Inferior parietal cortex (tissue), 1 donor: ENCODE data around the gene SFXN5.
"Not testable (repeated sequence)": the region's sequence is repeated elsewhere in the genome, so short reads cannot be mapped to it uniquely, and the experiment has no call there.

Experiments
- DNase-seq: peaks from one replicate; pipeline ENCODE4 v3.0.0-alpha.2; 2016; ENCODE audit errors: extremely low spot score

The SFXN5 gene

DNA sequence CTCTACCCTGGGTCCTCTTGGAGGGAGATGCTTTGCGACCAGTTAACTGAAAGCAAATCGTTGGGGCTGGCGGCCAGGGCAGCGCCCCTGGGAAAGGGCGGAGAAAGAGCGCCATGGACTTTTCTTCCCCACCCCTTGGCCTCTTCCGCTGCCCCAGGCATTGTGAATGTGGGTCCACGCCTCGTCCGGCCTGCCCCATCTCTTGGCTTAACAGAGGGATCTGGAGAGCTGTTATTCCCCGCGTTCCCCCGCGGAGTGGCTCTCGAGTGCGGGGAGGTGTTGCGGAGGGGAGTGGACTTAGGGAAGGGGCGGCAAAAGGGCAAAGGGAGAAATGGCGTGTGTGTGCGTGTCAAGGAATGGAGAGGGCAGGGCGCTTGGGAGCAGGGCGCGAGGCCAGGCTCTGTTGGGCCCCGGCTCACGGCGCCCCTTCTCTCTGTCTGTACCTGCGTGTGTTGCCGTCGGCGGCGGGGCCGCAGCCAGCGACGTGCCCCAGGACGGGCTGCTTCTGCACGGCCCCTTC lies 147.6 kb downstream of the SFXN5 start:
- DNase-seq: no peak

DNA sequence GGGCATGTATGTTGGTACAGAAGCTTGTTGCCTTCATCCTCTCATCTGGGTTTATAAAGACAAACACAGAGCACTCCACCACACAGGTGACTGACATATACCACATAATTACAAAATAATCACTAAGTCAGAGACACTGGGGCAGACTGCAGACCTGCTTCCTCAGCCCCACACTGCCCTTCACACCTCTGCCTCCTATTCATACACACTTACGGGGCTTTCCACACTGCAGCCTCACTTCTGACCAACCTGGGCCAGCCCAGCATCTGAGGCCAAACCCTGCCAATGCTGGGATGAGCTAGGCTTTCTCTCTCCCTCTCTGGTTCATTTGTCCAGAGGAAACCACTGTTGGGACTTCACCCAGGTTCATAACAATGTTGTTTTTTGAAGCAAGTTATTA lies 149.7 kb downstream of the SFXN5 start:
- DNase-seq: no peak

DNA sequence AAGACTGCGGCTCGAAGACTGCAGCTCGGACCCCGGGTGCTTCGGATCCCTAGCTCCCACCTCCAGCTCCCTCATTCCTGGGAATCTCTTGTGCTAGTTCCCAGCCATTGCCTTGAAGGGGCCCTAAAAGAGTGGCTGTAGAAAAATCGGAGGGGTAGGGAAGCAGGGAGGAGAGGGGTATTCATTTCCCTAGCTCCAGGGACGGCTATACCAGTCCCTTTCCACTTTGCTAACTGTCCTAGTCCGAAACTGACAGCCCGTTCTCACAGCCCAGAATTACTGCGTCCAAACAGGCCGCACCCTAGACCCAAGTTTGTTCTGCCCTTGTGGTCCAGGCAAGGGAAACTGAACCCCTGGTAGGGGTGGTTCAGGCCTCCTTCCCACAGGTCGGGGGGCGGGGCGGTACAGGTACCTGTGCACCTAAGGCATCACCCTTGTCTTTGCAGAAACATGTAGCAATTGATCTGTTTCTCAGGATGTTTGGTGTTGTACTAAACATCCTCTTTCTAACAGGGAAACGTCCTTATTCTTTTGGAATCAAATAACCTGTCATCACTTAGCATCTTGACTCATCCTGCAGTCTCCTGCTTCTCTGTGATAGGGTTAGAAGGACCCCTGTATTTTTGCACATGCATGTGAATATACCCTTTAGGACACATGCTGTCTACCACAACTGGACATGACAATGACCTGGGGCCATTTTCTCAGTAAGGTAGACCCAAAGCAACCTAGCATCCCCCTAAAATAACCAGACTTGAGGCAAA lies 150.2 kb downstream of the SFXN5 start:
- DNase-seq: no peak

DNA sequence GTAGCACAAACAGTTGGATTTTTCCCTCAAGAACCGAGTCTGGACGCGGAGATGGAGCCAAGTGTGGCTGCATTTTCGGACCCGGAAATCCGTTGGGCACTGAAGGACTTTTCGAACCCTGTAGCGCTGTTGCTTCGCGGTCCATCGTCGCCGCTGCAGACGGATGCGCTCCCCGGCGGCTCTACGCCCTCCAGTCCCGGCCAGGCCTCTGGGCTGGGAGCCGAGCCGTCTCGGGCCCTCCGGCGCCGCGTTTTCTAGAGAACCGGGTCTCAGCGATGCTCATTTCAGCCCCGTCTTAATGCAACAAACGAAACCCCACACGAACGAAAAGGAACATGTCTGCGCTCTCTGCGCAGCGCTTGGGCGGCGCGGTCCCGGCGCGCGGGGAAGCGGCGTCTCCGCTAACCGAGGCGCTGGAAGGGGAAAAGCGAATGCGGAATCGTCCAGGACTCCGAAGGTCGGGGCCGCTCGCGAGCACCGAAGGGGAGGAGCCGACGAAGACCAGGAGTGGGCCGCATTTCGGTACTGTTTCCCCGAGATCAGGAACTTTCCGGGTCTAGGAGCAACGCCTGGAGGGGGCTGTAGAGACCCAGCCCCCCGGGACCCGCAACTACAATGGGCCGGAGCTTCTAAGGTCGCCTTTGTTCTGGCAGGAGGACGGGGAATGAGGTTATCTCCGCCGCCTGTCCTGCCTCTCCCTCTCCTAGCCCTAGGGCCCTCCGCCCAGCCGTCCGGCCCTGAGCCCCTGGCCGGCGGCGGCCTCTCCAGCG lies 151.0 kb downstream of the SFXN5 start:
- no peak for DNase-seq

DNA sequence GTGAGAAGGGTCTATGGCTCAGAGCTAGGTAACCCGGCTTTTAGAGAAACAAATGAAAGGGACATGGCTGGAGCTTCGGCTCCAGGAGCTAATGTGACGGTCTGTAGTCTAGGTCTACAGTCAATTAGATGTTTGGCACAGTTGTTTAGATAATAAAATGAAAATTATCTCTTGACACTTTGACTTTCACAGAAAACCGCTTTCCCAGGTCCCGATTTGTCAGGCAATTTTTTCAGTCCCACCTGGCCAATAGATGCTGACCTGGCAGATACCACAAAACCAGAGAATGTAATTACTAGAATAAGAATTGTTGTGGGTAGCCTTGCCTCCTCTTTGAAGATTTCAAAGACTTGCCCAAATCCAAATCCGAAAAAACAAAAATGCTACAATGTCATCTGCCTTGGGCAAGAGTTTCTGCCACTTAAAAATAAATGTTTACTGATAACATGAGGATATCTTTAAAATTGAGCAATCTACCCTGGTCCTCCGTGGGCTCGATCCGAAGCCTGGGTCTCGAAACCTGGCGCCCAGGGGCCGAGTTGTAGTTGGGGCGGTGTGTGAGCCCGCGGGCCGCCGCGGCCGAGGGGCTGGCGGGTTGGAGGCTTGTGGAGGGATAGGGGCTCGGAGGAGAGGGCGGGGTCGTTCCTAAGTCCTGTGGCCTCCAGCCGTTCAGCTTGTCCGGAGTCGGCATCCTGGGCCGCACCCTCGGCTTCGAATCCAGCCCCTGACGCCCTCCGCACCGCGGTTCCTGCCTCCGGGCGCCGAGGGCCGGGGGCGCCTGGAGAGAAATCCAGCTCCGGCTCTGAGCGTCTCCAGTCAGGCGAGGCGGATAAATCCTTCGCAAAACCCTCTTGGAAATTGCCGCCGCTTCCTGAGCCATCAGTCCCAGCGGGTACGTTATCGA lies 151.8 kb downstream of the SFXN5 start:
- no peak for DNase-seq

DNA sequence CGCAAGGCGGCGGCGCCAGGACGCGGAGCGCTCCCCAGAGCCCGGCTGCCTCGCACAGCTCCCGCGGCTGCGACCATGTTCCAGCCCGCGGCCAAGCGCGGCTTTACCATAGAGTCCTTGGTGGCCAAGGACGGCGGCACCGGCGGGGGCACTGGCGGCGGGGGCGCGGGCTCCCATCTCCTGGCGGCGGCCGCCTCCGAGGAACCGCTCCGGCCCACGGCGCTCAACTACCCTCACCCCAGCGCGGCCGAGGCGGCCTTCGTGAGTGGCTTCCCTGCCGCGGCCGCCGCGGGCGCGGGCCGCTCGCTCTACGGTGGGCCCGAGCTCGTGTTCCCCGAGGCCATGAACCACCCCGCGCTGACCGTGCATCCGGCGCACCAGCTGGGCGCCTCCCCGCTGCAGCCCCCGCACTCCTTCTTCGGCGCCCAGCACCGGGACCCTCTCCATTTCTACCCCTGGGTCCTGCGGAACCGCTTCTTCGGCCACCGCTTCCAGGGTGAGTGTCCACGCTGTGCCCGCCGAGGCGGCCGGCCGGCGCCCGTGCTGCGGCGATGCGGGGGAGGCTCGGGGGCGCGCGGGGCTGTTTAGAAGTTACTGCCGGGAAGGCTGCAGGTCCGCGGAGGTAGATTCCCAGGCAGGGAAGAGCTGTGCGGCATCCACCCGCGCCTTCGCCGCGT lies 153.5 kb downstream of the SFXN5 start:
- no peak for DNase-seq

DNA sequence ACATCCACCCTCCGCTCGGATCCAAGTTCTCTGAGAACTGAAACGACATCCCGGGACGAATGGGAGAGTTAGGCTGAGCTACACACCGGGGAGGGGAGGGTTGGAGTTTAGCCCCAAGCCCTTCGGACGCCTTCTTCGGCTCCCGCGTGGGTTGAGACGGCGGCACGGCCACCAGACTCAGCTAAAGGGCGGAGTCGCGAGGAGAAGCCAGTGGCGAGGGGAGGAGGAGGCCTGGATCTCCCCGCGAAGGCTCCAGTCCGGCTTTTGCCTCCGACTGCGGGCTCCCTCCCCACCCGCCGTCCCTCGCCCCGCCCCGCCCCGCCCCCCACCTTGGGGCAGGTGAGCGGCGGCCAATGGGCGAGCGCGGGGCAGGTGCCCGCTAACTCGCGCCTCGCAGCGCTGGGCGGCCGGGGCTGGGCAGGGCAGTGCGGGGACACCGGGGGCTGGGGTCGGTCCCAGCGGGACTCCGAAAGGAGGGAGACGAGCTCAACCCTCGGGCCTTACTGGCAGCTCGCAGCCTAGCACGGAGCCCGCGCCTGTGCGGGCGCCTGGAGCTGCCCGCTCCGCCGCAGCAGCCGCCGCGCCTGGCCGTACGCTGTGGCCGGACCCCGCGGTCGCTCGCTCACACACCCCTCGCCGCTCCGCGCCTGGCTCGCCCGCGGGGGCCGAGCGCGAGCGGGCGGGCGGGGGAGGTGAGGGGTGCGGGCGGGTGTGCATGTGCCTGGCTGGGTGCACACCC lies 154.2 kb downstream of the SFXN5 start, which contains the start of gene EMX1:
Gene EMX1, plus strand, starts transcription at position 382 of the 739 bp plus-strand sequence. Its CDS starts 334 bp downstream, at position 716.
- no peak for DNase-seq

DNA sequence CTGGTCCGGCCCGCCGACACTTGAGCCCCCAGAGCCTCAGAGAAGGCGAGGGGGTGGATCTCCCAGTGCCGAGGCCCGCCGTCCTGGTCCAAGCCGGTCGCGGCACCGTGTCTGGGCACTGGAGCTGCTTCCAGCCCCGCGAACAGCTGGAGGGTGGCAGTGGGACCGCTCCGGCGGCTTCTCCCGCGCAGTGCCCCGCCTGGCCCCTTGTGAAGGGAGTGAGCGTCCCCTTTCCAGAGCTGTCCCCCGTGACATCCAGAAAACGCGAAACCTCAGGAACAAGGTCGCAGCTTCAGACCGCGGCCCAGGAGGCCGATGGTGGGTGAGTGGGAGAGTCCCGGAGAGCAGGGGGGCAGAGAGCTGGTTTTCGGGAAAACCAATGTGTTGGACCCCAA lies 154.8 kb downstream of the SFXN5 start:
- no peak for DNase-seq

DNA sequence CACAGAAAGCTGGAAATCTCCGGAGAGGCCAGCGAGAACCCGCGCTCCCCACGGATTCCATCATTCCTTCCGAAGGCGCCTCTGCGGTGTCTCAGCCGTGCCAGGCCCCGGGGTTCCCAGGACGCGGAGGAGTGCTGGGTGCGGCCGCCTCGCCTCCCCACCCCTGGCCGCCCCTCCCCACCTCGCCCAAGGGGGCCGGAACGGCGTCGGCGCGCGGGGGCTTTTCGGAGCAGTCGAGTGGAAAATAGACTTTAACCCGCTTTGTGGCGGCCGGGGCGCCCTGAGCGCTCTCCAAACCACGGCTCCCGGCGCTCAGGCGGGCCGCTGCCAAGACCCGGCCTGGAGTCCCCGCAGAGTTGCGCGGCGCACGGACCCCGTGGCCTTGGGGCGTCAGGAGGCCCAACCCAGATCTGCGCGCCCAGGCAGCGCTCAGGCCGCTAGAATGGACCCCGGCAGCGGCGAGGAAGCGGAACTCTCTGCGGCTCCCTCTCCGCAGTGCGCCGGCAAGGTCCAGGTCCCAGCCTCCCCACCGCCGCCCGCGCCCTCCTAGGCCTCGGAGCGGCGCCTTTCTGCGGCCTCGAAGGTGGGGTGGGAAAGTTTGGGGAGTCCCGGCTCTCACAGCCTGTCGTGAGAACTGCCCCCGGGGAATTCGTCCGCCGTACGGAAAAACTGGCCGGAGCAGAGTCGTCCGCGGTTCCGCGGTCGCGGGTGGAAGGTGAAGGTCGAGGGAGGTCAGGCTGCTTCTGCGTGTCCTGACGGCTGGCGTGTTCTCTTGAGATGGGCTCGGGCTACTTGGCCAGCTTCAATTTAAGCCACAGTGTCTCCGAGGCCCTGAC lies 155.4 kb downstream of the SFXN5 start:
- no peak for DNase-seq

DNA sequence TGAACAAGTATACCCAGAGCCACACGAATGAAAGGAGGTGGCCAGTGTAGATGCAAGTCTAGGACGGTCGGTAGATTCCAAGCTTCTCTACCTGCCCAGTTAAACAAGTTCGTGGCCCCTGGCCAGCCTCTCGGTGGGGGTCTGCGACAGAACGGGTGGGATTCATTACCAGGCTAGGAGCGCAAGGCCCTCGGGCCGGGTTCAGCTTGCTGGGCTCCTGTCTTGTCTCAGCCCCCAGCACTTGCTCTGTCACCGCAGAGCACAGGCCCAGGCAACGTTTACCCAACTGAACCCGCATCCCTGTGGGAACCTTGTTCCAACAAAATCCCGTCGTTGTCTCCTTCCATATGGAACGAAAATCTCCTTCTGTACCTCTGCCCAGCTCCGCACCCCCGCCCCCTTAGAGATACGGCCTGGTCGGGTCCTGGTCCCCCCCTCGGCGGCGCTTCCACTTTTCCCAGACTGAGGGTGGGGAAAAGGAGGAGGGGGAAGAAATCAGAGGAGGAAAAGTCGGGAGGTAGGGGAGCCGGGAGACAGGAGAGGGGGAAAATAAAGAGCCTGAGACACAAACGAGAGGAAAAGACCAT lies 156.1 kb downstream of the SFXN5 start:
- DNase-seq: no peak

DNA sequence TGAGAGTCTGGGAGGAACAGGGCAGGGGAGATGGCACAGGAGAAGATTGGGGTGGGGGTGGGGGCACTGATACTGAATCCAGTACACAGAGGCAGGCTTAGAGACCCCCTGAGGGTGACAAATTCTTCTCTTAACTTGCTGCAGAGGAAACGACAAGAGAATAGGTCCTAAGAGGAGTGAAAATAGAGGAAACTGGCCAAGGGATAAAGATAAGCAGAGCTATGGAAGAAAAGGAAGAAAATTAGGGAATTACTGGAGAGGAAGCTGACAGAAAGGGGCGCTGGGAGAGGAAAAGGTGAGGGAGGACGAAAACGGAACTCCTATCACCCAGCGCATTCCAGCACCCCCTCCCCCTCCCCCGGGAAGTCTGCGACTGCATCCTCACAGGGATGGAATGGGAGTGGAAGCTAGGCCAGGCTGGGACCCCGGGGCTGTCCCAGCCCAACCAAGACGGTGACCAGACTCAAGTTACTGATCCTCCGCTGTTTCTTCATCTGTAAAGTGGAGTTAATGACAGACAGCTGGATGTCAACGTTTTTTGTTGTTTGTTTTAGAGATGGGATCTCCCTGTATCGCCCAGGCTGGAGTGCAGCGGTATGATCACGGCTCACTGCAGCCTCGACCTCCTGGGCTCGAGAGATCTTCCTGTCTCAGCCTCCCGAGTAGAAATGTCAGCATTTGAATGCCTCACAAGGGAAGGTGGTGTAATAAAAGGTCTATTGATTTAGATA lies 156.8 kb downstream of the SFXN5 start:
- DNase-seq: no peak

DNA sequence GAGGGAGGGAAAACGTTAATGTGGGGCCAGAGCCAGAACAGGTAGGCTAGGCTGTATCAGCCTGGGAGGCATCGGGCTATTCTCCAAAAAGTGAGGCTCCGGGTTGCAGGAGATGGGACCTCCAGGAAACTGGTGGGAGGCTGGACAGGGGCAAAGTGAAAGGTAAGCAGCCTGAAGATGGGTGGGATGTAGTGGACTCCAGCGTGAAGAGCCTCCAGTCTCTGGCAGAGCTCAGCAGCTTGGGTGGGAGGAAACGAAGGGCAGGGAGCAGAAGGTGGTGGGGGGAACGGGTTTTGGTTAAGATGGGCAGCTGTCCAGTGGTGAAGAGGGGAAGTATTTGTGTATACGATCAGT lies 157.3 kb downstream of the SFXN5 start:
- DNase-seq: no peak

DNA sequence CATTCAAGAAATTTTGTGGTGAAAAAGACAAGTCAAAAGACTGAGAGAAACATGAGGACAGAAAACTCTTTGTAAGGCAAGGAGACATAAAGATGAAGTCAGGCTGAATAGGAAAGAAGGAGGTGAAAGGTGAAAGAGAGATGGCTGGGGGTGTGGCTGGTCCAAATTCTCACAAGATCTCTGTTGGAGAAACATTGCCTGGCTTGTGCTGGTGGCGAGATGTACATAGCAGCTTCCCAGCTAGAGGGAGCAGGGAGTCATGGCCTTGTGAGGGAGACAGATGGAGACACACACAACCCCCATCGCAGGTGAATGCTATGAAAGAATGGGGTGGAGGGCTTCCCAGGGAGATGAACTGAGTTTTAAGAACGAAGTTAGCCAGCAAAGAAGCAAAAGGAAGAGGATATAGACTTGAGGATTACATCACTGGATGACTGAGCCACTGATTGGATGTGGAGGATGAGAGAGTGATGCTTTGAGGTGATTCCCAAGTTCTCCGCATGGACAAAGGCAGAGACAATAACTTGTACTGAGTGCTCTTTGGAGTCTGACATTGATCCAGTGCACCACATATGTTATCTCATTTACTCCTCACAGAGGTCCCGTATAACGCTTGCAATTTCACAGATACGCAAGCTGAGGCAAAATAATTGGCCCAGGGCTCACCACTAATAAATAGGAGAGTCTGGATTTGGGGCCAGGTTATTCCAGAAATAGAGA lies 157.9 kb downstream of the SFXN5 start:
- DNase-seq: no peak

DNA sequence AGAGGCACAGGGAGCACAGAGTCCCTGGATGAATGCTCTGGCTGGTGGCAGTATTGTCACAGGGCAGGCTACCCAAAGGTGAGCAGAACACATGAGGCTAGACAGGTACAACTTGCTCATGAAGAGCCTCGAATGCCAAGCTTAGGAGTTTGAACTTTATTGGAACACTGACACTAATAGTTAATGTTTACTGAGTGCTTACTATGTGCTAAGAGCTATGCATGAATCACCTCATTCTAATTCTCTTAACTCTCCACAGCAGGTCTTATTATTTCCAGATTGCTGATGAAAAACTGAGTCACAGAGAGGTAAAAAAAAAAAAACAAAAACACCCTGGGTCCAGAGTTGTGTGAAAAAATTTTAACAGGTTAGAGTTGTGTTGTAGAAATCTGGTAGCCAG lies 160.3 kb downstream of the SFXN5 start:
- DNase-seq: no peak

DNA sequence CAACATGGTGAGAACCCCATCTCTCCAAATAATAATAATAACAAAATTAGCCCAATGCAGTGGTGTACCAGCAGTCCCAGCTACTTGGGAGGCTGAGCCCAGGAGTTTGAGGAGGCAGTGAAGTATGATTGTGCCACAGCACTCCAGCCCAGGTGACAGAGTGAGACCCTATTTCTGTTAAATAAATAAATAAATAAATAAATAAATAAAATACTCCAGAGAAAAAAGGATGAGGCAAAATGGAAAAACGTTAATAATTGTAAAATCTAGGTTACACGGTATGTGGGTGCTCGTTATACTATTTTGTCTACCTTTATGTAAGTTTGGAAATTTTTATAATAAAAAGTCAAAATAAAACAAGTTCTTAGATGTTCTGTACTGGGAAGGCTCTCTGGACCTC lies 162.8 kb downstream of the SFXN5 start:
- no peak for DNase-seq

DNA sequence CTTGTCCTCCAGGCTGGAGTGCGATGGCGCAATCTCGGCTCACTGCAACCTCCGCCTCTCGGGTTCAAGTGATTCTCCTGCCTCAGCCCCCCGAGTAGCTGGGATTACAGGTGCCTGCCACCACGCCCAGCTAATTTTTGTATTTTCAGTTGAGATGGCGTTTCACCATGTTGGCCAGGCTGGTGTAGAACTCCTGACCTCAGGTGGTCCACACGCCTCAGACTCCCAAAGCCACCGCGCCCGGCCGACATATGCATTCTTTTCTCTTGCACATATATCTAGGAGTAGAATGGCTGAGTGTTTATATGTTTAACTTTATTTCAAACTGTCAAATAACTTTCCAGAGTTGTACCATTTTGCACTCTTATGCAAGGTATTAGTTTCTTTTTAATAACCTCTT lies 164.1 kb downstream of the SFXN5 start:
- DNase-seq: not testable (repeated sequence)

DNA sequence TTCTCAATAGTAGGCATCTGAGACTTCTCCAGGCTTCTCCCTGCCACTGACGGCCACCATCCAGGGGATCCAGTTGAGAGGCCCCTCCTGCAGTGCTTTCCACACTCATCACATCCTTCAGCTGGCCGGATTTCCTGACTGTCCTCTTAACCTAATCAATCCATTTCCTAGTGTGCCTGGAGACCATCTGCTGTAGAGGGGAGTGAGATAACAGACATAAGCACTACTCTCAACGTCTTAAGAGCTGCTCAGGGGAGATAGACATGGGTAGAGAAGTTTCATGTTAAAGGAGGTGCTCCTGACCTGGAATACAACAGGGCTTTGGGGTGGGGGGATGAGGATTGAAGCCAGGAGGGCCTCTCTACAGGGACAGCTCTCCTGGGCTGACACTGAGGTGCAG lies 170.1 kb downstream of the SFXN5 start:
- no peak for DNase-seq

DNA sequence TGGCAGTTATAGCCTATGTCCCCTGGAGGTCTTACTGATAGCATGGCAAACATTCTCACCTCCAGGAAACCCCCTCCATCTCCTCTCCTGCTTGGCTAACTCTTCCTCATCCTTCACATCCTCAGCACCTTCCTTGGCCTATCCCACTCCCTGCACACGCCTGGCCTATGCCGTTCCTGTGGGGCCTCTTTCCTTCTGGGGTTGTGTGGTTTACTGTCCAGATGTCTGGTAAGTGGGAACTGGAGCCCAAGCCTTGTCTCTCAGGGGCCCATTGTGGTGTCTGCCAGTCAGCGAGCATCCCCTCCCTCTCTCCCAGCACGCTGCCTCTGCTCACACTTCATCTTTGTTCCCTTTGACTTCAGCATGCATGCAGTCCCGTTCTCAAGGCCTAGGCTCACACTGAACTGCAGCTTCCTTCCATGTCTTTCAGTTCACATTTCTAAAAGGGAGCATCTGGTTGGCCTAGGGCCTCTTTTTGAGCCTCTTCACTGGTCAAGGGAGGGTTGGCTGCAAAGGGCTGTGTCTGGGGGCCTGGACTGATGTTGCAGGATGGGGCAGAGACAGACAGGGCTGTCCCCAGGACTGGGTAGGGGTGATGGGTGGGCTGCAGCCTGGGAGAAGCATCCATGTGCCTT lies 171.2 kb downstream of the SFXN5 start:
- DNase-seq: no peak
